Keratinocyte (primary cell): Measurements from ENCODE around the gene GNA15. TPM values are rescaled to one million over a fixed set of nuclear protein-coding genes. Genes with fewer than 3 reads are reported as not detected.

Experiments used
- DNase-seq: peaks from one replicate; pipeline ENCODE4 v3.0.0-alpha.2; 2011; ENCODE audit warnings: low read depth, missing footprints, low spot score
- FAIRE-seq: peaks from 2 replicates; lab custom pipeline; 2011; peaks lifted over from hg19 to GRCh38; lab: Jason Lieb, UNC
- H2AFZ ChIP-seq: 2 replicates; pipeline ENCODE4 v1.6.0; 2012; ENCODE audit warnings: low read length, control low read depth, inconsistent platforms; ENCODE audit not compliant: control insufficient read depth
- H3K27ac ChIP-seq: 2 replicates; pipeline ENCODE4 v1.5.1; 2011; ENCODE audit warnings: low read length; ENCODE audit not compliant: control insufficient read depth, insufficient read depth
- H3K27me3 ChIP-seq: 3 replicates; pipeline ENCODE4 v1.6.0; 2011; ENCODE audit warnings: low read length; ENCODE audit not compliant: control insufficient read depth, insufficient read depth; ENCODE audit errors: extremely low read depth
- H3K36me3 ChIP-seq, 2 experiments: 2 replicates in 1 of 2; 3 replicates in 1 of 2; pipeline ENCODE4 v1.5.1; 2011; ENCODE audit warnings: low read length in 2 of 2, mild to moderate bottlenecking in 1 of 2; ENCODE audit not compliant: control insufficient read depth in 2 of 2, insufficient read depth in 2 of 2; ENCODE audit errors: extremely low read depth in 1 of 2
- H3K4me1 ChIP-seq: 3 replicates; pipeline ENCODE4 v1.5.1; 2011; ENCODE audit warnings: low read length; ENCODE audit not compliant: control insufficient read depth, insufficient read depth; ENCODE audit errors: extremely low read depth
- H3K4me2 ChIP-seq: 3 replicates; pipeline ENCODE4 v1.6.0; 2011; ENCODE audit warnings: low read depth, low read length; ENCODE audit not compliant: control insufficient read depth, insufficient read depth; ENCODE audit errors: extremely low read depth
- H3K4me3 ChIP-seq, 3 experiments: fragments of 200-600 bp in 1 of 3; sonication (generic) in 1 of 3; 2 replicates in 2 of 3; 3 replicates in 1 of 3; pipeline ENCODE4 v1.5.1; 2011 to 2016; ENCODE audit warnings: low read length in 3 of 3, mild to moderate bottlenecking in 3 of 3, control low read depth in 2 of 3, inconsistent platforms in 1 of 3, low read depth in 1 of 3, mixed read lengths in 1 of 3, mixed run types in 1 of 3, moderate library complexity in 1 of 3; ENCODE audit not compliant: control insufficient read depth in 2 of 3, insufficient read depth in 2 of 3; ENCODE audit errors: extremely low read depth in 1 of 3
- H3K79me2 ChIP-seq: 2 replicates; pipeline ENCODE4 v1.6.0; 2012; ENCODE audit warnings: low read length; ENCODE audit not compliant: control insufficient read depth, insufficient read depth
- H3K9ac ChIP-seq: 3 replicates; pipeline ENCODE4 v1.6.0; 2011; ENCODE audit warnings: low read length; ENCODE audit not compliant: control insufficient read depth, insufficient read depth; ENCODE audit errors: extremely low read depth
- H3K9me1 ChIP-seq: 3 replicates; pipeline ENCODE4 v1.6.0; 2011; ENCODE audit warnings: low read length; ENCODE audit not compliant: control insufficient read depth, insufficient read depth; ENCODE audit errors: extremely low read depth
- H3K9me3 ChIP-seq: 2 replicates; pipeline ENCODE4 v1.5.1; 2012; ENCODE audit warnings: low read depth, low read length; ENCODE audit not compliant: control insufficient read depth
- H4K20me1 ChIP-seq: 3 replicates; pipeline ENCODE4 v1.6.0; 2011; ENCODE audit warnings: low read length; ENCODE audit not compliant: control insufficient read depth, insufficient read depth; ENCODE audit errors: extremely low read depth
- CTCF ChIP-seq, 3 experiments: IDR thresholded peaks in 1 of 3; conservative IDR thresholded peaks in 1 of 3; optimal IDR thresholded peaks in 1 of 3; 2 replicates in 2 of 3; 3 replicates in 1 of 3; pipeline versions ENCODE3 to v1.5.1; 2011; ENCODE audit warnings: low read length in 3 of 3, mild to moderate bottlenecking in 3 of 3, moderate library complexity in 2 of 3, control low read depth in 1 of 3, inconsistent platforms in 1 of 3; ENCODE audit not compliant: insufficient read depth in 2 of 3; ENCODE audit errors: extremely low read depth in 1 of 3
- EZH2 ChIP-seq: IDR thresholded peaks from one replicate; pipeline ENCODE4 v1.6.1; 2012; ENCODE audit warnings: inconsistent platforms, mild to moderate bottlenecking, low read length, moderate library complexity
- dilution Hi-C: fragments of 300-500 bp; cut with MboI; formaldehyde crosslinking; loops from one replicate; pipeline ENCODE4 v1.7.0; 2020; ENCODE audit warnings: low sequenced_read_pairs; ENCODE audit not compliant: extremely low pct_ligation_motif_present
- polyA plus RNA-seq, 5 experiments: library from polyadenylated mRNA; depleted of rRNA in 3 of 5; stranded (reverse) in 3 of 5; stranded (forward) in 1 of 5; unstranded in 1 of 5; fragments of >200 nt; gene quantifications; 1 replicate in 1 of 5; 2 replicates in 3 of 5; 3 replicates in 1 of 5; pipeline versions ENCODE4 v1.2.1 to v1.2.3, GENCODE V29; 2011 to 2012; ENCODE audit warnings: missing spikeins in 2 of 5, low read depth in 1 of 5, low replicate concordance in 1 of 5

Gene GNA15
- polyA plus RNA-seq, 1 donor (not counting 4 experiments of a cell fraction or from before 2014, with no cell fraction given) = 60.0 TPM

GRCh38 chr19:3211191-3211590 lies 75.4 kb downstream of the GNA15 start:
- H3K27ac ChIP-seq = no peak overlapping the region
- H3K4me3 ChIP-seq = no peak overlapping the region
- no peak overlapping the region for H2AFZ ChIP-seq
- dilution Hi-C loops = no loop called here
- no peaks in the 10 kb centered on the region for H3K4me1 ChIP-seq
- H3K4me2 ChIP-seq = no peak overlapping the region
- peaks cover 6% of the 10 kb centered on the region for H4K20me1 ChIP-seq
- H3K9me3 ChIP-seq = no peaks in the 10 kb centered on the region
- DNase-seq (no peak), FAIRE-seq (no peak)
- H3K9ac ChIP-seq = no peak overlapping the region
- no peaks in the 10 kb centered on the region for H3K9me1 ChIP-seq
- no peaks in the 10 kb centered on the region for H3K27me3 ChIP-seq
- no peak for TF ChIP-seq CTCF (optimal IDR thresholded peaks at IDR 0.05 in 1 of 3, IDR thresholded peaks at IDR 0.05 in 1 of 3, conservative IDR thresholded peaks at IDR 0.05 in 1 of 3; ENCODE audit: extremely low read depth in 1 of 3, insufficient read depth in 2 of 3, low read length in 3 of 3)
- no peak for TF ChIP-seq EZH2
- H3K79me2 ChIP-seq = no peaks in the 10 kb centered on the region
- peaks cover 15% of the 10 kb centered on the region in 2 experiments for H3K36me3 ChIP-seq

GRCh38 chr19:3213159-3213558 lies 77.3 kb downstream of the GNA15 start:
- H3K79me2 ChIP-seq = no peaks in the 10 kb centered on the region
- DNase-seq = no peak
- peaks cover 3 to 10% of the 10 kb centered on the region in 2 experiments for H3K36me3 ChIP-seq
- TF ChIP-seq EZH2 (no peak), CTCF (optimal IDR thresholded peaks at IDR 0.05 in 1 of 3, IDR thresholded peaks at IDR 0.05 in 1 of 3, conservative IDR thresholded peaks at IDR 0.05 in 1 of 3; ENCODE audit: extremely low read depth in 1 of 3, insufficient read depth in 2 of 3, low read length in 3 of 3) (no peak)
- H3K27ac ChIP-seq = no peak overlapping the region
- no peaks in the 10 kb centered on the region for H3K9me1 ChIP-seq
- H2AFZ ChIP-seq = no peak overlapping the region
- no peak overlapping the region for H3K9ac ChIP-seq
- H3K9me3 ChIP-seq = no peaks in the 10 kb centered on the region
- no peak overlapping the region for H3K4me3 ChIP-seq
- dilution Hi-C loops = no loop called here
- H4K20me1 ChIP-seq = peaks cover 6% of the 10 kb centered on the region
- no peaks in the 10 kb centered on the region for H3K27me3 ChIP-seq
- FAIRE-seq = no peak
- H3K4me1 ChIP-seq = no peaks in the 10 kb centered on the region
- no peak overlapping the region for H3K4me2 ChIP-seq

Other genes starting within 250 kb of the GNA15 start
- 9.4 to 10.1 TPM (median 9.7 TPM) in 3 replicates for gene ZNF57, start 235.1 kb upstream of the GNA15 start, polyA plus RNA-seq
- 4.7 to 6.0 TPM (median 5.2 TPM) in 3 replicates for gene ZNF77, start 191.1 kb upstream of the GNA15 start, polyA plus RNA-seq
- 0.41 to 1.2 TPM (median 0.43 TPM) in 3 replicates for gene TLE6, start 158.5 kb upstream of the GNA15 start, polyA plus RNA-seq
- 0.70 to 1.0 TPM (median 0.88 TPM) in 3 replicates for gene TLE2, start 106.8 kb upstream of the GNA15 start, polyA plus RNA-seq
- 249 to 337 TPM (median 316 TPM) in 3 replicates for gene TLE5, start 73.5 kb upstream of the GNA15 start, polyA plus RNA-seq
- 12.7 to 47.8 TPM (median 17.6 TPM) in 3 replicates for gene GNA11, start 41.7 kb upstream of the GNA15 start, polyA plus RNA-seq
- 0.08 to 0.14 TPM in 2 of 3 replicates, not detected in the other for gene S1PR4, start 42.7 kb downstream of the GNA15 start, polyA plus RNA-seq
- gene NCLN, start 49.9 kb downstream of the GNA15 start, polyA plus RNA-seq = 40.5 to 72.7 TPM (median 72.1 TPM) in 3 replicates
- 0.04 to 0.05 TPM (median 0.04 TPM) in 3 replicates for gene CELF5, start 88.6 kb downstream of the GNA15 start, polyA plus RNA-seq
- gene NFIC, start 230.6 kb downstream of the GNA15 start, polyA plus RNA-seq = 1.8 to 7.6 TPM (median 2.4 TPM) in 3 replicates